GM12892 (cell line): ENCODE measurements around the gene MINPP1.

Experiments
- POLR2A ChIP-seq: IDR thresholded peaks from 2 replicates; pipeline ENCODE4 v1.6.1; 2011; ENCODE audit warnings: low read depth, low read length, control low read depth
- TAF1 ChIP-seq: IDR thresholded peaks from 2 replicates; pipeline ENCODE4 v1.6.1; 2011; ENCODE audit warnings: low read depth, mild to moderate bottlenecking, control low read depth, low read length, borderline replicate concordance

DNA sequence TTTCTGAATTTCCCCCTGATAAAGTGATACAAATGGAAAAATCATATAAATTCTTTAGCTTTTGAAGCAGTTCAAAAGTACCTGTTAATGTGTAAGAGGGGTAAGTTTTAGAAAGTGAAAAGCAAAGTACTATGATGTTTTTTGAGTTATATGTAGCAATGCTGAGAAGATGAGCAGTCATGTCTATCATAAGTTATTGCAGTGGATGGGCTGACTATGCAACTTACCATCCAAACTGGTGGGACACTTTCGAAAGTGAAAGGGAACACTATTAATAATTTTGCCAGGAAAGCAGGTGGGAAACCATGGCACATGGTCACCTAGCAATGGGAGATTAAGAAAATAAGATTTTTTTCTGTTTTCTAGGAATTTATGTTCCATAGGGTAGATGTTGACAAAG is 4.1 kb downstream of the MINPP1 start:
- TF ChIP-seq POLR2A (no peak), TAF1 (no peak)
